Muscle of back (tissue), 11 donors: ENCODE measurements around the gene ZNF746. TPM values are rescaled to one million over a fixed set of nuclear protein-coding genes. Genes with fewer than 3 reads are reported as not detected.
"Not testable (repeated sequence)": the region's sequence is repeated elsewhere in the genome, so short reads cannot be mapped to it uniquely, and the experiment has no call there.

Experiments
- DNase-seq, 3 donors: peaks; one replicate each; pipeline versions ENCODE4 v3.0.0 to v3.0.0-alpha.2; 2013
- polyA plus RNA-seq, 10 donors: library from polyadenylated mRNA; unstranded; fragments of 120-200 nt; gene quantifications; one replicate each; pipeline ENCODE4 v1.2.1, GENCODE V29; 2013; ENCODE audit not compliant: insufficient read length in 10 of 10

ZNF746 gene
- polyA plus RNA-seq, 10 donors = 7.1 to 10.6 (median 8.8) TPM

- peak in 2 of 3 donors; percentile 11 to 22 for DNase-seq
These were observed 37.8 kb downstream of the ZNF746 start for GRCh38 chr7:149459540-149460452.

DNA sequence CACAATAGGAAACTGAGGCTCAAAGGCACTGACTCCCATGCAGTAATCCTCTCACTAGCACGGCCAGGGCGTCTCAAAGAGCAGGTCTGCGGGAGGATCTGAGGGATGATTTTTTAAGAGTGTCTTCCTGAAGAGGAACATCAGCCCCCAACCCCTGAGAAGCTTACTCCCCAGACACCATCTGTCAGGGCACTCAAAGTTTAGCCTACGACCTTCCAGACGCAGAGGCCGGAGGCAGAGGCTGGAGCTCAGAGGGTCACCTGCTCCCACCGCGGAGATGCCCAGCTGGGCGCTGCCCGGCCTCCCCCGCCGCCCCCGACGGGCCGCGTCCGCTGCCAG is 38.4 kb downstream of the ZNF746 start:
- no peak for DNase-seq

DNA sequence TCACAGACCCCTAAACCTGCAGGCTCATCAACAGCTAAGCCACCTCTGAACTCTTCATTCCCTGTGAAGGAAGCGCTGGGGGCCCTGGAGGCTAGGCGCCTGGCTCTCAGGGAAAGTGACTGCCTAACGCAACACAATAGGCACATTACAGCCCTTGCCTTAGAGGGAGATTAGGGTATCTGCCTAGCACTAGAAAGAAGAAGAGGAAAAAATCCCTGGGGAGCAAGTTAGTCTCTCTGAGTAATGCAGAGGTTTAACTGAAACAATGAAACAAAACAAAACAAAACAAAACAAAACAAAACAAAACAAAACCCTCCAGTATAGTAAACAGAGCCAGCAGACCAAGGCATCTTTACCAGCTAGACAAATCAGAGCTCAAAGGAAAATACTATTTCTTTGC is 39.4 kb downstream of the ZNF746 start:
- DNase-seq = no peak

DNA sequence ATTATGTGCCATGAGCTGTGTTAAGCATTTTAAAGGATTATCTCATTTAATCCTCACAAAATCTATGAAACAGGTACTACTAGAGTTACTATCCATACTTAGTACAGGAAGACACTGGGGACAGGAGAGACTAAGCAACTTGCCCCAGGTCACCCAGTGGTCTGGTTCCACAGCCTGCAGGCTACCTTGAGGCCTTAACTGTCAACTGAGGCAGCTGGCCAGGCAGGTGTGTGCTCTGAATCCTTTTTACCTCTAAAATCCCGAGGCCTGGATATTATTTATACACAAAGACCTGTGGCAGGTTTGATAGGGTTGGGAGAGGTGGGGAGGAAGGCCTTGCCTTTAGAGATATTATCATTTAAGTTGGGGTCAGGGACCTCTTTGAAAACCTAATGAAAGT is 39.8 kb downstream of the ZNF746 start:
- DNase-seq = no peak

DNA sequence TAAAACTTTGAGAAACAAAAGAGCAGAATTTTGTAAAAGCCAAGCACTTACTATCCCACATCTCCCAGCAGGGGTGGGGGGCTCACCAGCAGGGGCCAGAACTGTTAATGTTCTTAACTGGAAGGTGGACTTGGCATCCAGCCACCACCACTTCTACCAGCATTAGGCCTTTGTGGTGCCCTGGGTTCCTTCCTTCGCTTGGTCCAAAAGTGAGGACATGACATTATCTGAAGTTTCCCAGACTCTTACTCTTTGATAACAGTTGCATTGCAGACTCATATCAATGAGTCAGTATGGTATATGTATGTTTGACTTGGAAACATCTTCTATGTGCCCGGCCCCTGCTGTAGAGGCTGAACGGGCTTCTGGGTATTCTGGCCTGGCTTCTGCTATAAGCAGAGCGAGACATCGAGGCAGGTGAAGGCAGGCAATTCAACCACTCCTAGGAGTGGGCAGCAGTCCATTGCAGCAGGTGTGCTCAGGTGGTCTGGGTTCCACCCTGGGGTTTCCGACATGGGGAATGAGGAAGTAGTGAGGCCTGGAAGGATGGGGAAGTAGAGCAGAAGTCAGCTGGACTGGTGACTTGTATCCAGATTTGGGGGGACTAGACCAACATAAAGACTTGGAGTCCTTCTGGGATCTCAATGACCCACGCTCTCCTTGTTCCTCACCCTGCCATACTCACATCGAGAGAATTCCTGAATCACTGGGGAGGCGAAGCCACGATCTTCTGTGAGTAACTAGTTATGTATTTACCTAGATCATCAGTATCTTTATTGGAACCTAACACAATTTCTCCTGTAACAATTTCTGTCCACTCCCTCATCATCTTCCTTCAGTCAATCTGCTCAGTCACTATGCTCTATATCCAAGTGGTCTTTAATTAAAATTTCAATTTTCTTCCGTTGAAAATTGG is 40.8 kb downstream of the ZNF746 start:
- no peak for DNase-seq

- DNase-seq = no peak
These were observed 42.2 kb downstream of the ZNF746 start for GRCh38 chr7:149455175-149455950.

GRCh38 chr7:149454750-149455149 is 42.9 kb downstream of the ZNF746 start:
- DNase-seq = no peak

DNA sequence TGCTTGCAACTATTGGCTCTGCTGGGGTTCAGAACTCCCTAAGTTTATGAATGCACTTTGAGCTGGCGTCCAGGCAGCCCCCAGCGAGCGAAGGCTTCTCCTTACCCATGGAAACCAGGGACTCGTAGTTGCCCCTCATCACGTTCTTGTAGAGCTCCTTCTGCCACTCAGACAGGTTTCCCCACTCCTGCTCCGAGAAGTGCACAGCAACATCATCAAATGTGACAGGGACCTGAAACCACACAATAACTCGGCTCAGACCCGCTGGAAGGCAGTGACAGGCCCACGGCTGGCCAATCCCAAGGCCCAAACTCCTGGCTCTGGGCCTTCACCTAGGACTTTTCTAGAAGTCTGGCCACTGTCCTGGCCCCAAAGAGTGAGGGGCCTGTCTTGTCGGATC is 43.6 kb downstream of the ZNF746 start:
- DNase-seq = no peak

GRCh38 chr7:149450821-149451220 is 46.8 kb downstream of the ZNF746 start:
- no peak for DNase-seq

- DNase-seq = no peak
These were observed 47.7 kb downstream of the ZNF746 start for GRCh38 chr7:149449897-149450296.

GRCh38 chr7:149448961-149449360 is 48.6 kb downstream of the ZNF746 start:
- no peak for DNase-seq

- DNase-seq = not testable (repeated sequence)
These were observed 51.6 kb downstream of the ZNF746 start for GRCh38 chr7:149446026-149446425.

DNA sequence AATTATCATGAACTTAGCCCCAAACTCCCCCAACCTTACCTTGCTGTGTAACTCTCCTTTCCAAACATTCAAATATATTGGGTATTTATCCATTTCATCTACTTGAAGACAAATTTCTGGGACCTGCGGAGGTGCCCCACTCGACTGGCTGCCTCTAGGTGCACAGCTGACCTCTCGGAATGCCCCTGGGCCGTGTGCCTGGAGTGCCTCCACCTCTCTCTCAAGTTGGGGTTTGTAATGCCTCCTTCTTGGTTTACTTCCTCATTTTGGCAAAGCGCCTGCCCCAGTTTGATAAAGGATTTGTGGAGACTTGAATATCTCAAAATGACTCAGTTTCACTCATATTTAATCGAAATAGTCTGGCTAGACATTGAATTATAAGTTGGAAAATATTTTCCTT is 53.3 kb downstream of the ZNF746 start:
- DNase-seq = no peak

DNA sequence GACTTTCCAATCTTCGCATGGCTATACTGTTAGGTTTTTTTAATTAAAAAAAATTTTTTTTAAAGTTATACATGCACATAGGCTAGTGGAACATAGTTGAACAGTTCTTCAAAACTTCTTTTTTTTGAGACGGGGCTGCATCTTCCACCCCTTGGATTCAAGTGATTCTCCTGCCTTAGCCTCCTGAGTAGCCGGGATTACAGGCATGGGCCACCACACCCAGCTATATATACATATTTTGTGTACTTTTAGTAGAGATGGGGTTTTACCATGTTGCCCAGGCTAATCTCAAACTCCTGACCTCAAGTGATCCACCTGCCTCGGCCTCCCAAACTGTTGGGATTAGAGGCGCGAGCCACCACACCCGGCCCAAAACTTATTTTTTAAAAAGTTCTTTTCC is 54.1 kb downstream of the ZNF746 start:
- no peak for DNase-seq

GRCh38 chr7:149442924-149443323 is 54.7 kb downstream of the ZNF746 start:
- no peak for DNase-seq

- no peak for DNase-seq
These were observed 57.4 kb downstream of the ZNF746 start for GRCh38 chr7:149440222-149440621.

- no peak for DNase-seq
These were observed 61.3 kb downstream of the ZNF746 start for GRCh38 chr7:149436358-149436757.

DNA sequence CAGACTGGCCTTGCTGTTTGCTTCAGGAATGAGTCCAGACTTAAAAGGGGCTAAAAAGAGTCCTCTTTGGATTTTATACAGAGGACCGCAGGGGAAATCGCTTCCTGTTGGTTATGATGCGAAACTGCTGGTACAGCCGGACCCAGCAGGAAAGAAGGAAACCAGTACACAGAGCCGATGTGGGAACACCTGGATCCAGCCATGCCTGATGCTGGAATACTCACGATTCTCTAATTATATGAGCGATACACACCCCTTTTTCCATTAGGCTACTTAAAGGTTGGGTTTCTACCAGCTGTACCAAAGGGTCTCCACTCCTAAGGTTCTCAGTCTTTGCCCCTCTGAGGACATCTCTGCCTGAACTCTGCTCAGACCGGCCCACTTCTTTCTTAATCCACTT is 64.5 kb downstream of the ZNF746 start:
- no peak for DNase-seq

DNA sequence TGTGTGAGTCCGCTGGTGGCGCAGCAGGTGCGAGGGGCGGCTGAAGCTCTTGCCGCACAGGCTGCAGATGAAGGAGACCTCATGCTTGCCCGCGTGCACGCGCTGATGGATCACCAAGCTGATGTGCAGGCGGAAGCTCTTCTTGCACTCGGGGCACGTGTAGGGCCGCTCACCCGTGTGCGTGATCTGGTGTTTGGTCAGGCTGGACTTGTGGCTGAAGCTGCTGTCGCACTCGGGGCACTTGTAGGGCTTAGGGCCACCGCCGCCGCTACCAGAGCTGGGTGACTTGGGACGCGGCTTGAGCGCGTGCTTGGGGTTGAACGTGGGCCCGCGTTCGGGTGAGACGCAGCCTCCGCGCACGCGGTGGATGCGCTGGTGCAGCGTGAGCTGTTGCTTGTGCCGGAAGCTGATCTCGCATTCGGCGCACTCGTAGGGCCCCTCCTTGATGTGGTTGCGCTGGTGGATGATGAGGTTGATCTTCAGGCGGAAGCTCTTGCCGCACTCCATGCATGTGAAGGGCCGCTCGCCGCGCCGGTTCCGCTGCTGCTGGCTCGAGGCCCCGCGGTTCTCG is 65.4 kb downstream of the ZNF746 start:
- no peak for DNase-seq

DNA sequence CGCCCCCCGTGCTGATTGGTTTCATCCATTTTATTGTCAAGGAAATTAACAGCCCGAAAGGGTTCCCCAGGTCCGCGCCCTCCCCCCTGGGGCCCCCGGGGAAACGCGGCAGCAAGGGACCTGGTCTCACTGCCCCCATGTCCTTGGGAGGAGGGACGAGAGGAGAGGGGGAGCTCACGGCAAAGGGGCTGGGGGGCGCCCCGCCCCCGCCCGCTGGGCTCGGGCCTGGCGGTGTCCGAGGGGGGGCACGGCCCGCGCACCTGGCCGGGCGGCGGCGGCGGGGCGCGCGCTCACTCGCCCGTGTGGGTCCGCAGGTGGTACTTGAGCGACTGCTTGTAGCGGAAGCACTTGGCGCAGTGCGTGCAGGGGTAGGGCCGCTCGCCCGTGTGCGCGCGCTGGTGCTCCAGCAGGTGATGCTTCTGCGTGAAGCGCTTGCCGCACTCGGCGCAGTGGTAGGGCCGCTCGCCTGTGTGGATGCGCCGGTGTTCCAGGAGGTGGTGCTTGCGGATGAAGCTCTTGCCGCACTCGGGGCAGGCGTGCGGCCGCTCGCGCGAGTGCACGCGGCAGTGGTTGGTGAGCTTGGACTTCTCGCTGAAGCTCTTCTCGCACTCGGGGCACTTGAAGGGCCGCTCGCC is 66.0 kb downstream of the ZNF746 start:
- DNase-seq = no peak

- no peak for DNase-seq
These were observed 67.4 kb downstream of the ZNF746 start for GRCh38 chr7:149430192-149430591.
